Activated CD4-positive, alpha-beta T cell treated with anti-CD3 and anti-CD28 coated beads, Interleukin-2, amount 50 U/mL, for 48 hours (primary cell): Measurements from ENCODE around the gene RGPD6.
"Not testable (repeated sequence)": the region's sequence is repeated elsewhere in the genome, so short reads cannot be mapped to it uniquely, and the experiment has no call there.

Source experiments
- DNase-seq, 2 experiments: peaks; one replicate each; pipeline ENCODE4 v3.0.0-alpha.2; 2020

RGPD6 gene

DNA sequence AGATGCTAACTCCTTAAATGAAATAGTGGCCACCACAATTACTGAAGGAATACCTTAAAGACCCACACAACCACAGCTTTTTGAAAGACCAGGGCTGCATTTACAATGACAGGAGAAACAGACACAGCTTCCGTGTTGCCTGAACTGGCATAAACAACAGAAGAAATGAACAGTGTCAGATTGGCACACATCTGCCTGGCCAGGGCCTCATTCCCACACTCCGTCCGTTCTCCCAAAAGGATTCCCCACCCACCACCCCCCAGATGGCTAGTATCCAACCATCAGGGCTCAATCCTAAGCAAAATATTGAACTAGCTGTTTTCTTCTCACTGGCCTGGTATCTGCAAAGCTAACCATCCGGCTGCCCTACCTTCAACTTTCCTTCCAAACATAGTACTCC lies 96.9 kb downstream of the RGPD6 start:
- DNase-seq = not testable (repeated sequence)

DNA sequence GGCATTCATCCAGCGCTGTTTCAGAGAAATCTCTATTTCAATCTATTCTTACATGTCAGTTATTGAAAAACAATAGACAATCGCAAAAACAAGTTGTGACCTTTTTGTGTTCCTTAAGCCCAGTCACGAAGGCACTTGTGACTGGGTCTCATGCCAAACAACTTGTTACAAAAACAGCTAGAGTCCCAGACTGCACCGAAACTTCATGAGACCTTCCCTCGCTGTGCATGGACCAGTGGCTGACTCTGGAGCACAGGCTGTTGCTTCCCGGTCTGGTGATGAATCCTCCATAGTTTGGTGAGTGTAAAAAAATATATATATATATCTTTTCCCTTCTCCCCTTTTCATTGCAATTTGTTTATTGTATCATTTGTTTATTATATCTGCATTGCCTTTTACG lies 99.7 kb downstream of the RGPD6 start:
- not testable (repeated sequence) for DNase-seq

DNA sequence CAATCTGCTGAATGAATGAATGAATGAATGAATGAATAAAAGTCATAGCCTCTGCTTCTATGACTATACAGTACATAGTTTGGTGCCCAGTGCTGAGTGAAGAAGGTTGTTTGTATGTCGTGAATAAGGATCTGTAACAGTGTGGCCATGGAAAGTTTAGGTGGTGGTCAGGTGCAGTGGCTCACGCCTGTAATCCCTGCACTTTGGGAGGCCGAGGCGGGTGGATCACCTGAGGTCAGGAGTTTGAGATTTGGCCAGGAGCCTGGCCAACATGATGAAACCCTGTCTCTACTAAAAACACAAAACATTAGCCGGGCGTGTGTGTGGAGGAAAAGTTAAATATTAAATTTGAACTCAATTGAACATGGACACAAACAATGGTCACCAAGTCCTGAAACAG lies 100.1 kb downstream of the RGPD6 start:
- DNase-seq = not testable (repeated sequence)

DNA sequence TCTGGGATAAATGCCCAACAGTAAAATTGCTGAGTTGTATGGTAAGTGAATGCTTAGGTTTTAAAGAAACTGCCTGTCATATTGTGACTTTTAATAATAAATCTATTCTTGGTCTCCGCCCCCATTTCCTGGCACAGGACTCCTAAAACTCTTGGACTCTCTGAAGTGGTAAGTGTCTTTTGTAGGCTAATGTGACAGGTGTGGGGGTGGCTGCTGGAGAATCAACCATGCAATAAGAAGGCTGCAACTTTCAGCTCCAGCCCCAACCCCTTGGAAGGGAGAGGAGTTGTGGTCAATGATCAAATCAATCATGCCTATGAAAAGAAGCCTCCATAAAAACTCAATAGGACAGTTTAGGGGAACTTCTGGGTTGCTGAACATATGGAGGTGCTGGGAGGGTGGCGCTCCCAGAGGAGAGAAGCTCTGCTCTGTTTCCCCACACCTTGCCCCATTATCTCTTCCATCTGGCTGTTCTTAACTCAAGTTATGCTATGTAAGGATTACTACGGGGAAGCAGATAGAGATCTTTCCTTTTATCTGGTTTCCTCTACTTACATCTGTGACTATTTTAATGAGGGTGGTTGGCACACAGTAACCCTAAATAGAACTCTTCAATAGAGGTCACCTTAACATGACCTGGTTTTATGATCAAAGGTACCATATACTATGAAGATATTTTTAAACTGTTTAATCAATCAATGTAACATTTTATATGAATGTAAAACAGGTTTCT lies 101.2 kb downstream of the RGPD6 start:
- not testable (repeated sequence) for DNase-seq

DNA sequence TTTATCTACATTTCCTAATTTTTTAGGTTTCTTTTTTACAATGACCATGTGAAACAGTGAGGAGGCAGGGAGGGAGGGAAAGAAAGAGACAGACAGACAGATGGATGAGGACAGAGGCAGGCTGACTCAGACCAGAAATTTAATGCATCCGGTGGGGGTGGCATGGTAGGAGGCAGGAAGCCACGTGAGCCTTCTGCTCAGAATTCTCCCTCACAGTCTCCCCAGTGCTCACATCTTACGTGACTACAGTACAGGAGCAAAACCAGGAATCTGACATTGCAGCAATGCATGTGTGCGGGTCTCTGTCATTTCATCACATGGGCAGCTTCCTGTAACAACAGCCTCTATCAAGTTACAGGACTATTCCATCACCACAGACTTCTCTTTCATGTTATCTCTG lies 102.1 kb downstream of the RGPD6 start:
- not testable (repeated sequence) for DNase-seq

DNA sequence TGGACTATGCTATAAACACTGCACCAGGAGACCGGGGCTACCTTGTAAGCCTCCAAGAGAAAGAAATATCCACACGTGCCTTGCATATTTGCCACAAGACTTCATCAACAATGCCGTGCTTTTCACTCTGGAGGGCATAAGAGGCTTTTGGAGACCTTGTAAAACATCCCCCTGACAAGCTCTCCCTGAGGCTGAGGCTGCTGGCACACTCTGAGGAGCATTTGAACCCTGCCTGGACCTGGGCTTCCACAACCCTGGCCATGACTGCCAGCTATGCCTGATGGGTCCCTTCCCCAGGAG lies 104.0 kb downstream of the RGPD6 start:
- not testable (repeated sequence) for DNase-seq

DNA sequence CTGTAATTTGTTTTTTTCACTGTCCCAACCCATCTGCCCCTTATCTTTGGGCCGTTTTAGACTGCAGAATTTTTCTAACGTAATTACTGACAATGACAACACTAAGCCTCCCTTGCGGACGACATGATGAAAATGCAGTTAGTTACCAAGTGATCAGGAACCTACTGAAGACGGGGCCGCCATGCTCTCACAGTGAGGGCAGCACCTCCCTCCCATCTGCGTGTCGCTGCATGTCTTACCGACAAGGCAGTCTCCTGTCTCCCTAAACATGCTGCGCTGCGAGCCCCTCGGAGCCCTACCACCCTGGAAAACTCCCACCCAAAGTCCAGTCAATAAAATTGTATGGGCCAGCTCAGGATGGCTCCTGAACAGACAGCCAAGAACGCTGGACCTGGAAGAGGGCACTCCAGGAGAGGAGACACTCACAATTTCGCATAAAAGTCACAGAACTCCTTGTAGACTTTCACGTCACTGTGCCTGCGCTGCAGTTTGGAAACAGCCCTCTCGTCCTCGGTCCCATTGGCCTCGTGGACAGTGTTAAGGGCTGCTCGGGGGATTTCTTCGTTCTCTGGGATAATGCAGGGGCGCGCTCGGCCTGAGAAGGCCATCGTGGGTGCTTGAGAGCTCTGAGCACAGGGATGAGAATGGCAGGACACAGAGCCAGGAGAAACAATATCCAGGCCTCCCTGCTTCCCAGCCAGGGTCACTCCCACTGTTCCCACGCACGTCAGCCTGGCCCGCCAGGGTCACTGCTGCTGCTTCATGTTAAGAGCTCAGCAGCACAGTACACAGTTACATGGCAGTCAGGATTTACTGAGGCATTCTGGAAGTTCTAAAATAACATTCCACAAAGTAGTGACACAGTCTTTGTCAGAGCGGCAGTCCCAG lies 104.6 kb downstream of the RGPD6 start, which contains the start of gene LIMS4:
Gene LIMS4 (minus strand): TSS at position 646 of the 888 bp plus-strand sequence. CDS start 38 bp downstream, at position 608.
- not testable (repeated sequence) for DNase-seq

DNA sequence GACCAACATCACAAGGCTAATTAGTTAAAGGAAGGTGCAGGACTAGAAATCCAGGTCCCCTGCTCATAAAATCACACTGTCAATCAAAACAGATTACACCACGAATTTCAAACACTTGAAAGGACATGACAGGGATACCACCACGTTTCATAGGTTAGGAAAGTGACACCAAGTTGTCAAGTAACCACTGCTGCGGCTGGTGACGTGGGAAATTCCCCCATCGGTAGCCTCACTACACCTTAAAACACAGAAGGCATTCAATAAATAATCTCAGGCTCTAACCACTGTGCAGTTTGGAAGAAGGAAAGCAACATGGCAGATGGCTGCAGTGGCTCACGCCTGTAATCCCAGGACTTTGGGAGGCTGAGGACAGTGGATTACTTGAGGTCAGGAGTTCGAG lies 108.1 kb downstream of the RGPD6 start:
- not testable (repeated sequence) for DNase-seq

DNA sequence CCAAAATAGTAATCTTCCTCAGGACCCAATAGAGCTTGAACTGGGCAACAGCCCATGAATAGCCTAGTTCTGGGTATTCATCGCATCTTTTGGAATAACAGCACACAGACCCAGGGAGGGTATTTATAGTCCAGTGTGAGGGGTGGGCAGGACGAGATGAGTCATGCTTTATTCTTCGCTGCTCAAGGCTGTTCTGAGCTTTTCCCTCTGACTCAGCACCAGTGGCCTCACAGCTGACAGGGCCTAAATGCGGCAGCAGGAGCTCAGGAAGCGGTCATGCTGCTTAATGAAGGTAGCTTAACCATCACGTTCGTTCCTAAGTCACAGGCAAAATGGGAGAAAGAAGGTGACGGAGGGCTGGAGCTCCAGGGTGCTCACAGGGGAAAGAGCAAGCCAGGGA lies 111.7 kb downstream of the RGPD6 start:
- DNase-seq = not testable (repeated sequence)
